Liver (tissue), 9 donors: ENCODE measurements around the gene TRIM7. TPM values are rescaled to one million over a fixed set of nuclear protein-coding genes. Genes with fewer than 3 reads are reported as not detected.

Experiments used
- DNase-seq: peaks from one replicate; pipeline ENCODE4 v3.0.0-alpha.2; 2017; ENCODE audit warnings: low spot score
- H3K27ac ChIP-seq, 2 donors: one replicate each; pipeline ENCODE4 v1.7.0; 2013; ENCODE audit warnings: inconsistent platforms in 2 of 2, low read length in 2 of 2, control low read depth in 1 of 2, low read depth in 1 of 2, mild to moderate bottlenecking in 1 of 2
- H3K27me3 ChIP-seq, 4 donors: one replicate each; pipeline versions ENCODE4 v1.6.1 to v1.7.0; 2013; ENCODE audit warnings: low read length in 3 of 4, inconsistent platforms in 1 of 4, mild to moderate bottlenecking in 1 of 4, moderate library complexity in 1 of 4; ENCODE audit not compliant: control insufficient read depth in 4 of 4, insufficient read depth in 4 of 4
- H3K36me3 ChIP-seq, 4 donors: one replicate each; pipeline versions ENCODE4 v1.6.1 to v1.7.0; 2013; ENCODE audit warnings: low read length in 3 of 4, mild to moderate bottlenecking in 3 of 4, low read depth in 1 of 4, moderate library complexity in 1 of 4; ENCODE audit not compliant: control insufficient read depth in 4 of 4, insufficient read depth in 3 of 4
- H3K4me1 ChIP-seq, 4 donors: one replicate each; pipeline versions ENCODE4 v1.6.1 to v1.7.0; 2013; ENCODE audit warnings: low read length in 3 of 4, mild to moderate bottlenecking in 3 of 4, moderate library complexity in 1 of 4; ENCODE audit not compliant: control insufficient read depth in 4 of 4, insufficient read depth in 4 of 4
- H3K4me3 ChIP-seq, 3 donors: one replicate each; pipeline versions ENCODE4 v1.6.1 to v1.7.0; 2013; ENCODE audit warnings: low read length in 3 of 3, control low read depth in 1 of 3, low read depth in 1 of 3, mild to moderate bottlenecking in 1 of 3
- H3K9ac ChIP-seq, 2 donors: one replicate each; pipeline ENCODE4 v1.7.0; 2013; ENCODE audit warnings: low read length in 2 of 2, mild to moderate bottlenecking in 2 of 2, moderate library complexity in 2 of 2, control low read depth in 1 of 2, low read depth in 1 of 2
- H3K9me3 ChIP-seq, 4 donors: one replicate each; pipeline versions ENCODE4 v1.6.1 to v1.7.0; 2013; ENCODE audit warnings: low read length in 3 of 4; ENCODE audit not compliant: control insufficient read depth in 4 of 4
- CTCF ChIP-seq: fragments of 150-350 bp; IDR thresholded peaks from 2 replicates; pipeline ENCODE4 v1.5.1; 2017; ENCODE audit warnings: improper control_type of control experiment, low read depth, low read length; ENCODE audit not compliant: missing input control
- EGR1 ChIP-seq, 2 donors: IDR thresholded peaks; 2 replicates each; pipeline ENCODE4 v1.6.1; 2016 to 2018; ENCODE audit warnings: antibody characterized with exemption in 2 of 2, low read depth in 2 of 2
- FOXA1 ChIP-seq: IDR thresholded peaks from 2 replicates; pipeline ENCODE4 v1.6.1; 2016; ENCODE audit warnings: antibody characterized with exemption
- FOXA2 ChIP-seq: IDR thresholded peaks from 2 replicates; pipeline ENCODE4 v1.6.1; 2016; ENCODE audit warnings: antibody characterized with exemption
- HNF4A ChIP-seq, 2 donors: conservative IDR thresholded peaks; 2 replicates each; pipeline ENCODE4 v1.6.1; 2016; ENCODE audit warnings: antibody characterized with exemption in 2 of 2, mild to moderate bottlenecking in 2 of 2
- JUND ChIP-seq, 2 donors: IDR thresholded peaks; 2 replicates each; pipeline ENCODE4 v1.6.1; 2016; ENCODE audit warnings: antibody characterized with exemption in 2 of 2
- MAX ChIP-seq: IDR thresholded peaks from 2 replicates; pipeline ENCODE4 v1.6.1; 2016; ENCODE audit warnings: antibody characterized with exemption
- NR2F2 ChIP-seq: IDR thresholded peaks from 2 replicates; pipeline ENCODE4 v1.6.1; 2016; ENCODE audit warnings: antibody characterized with exemption
- RAD21 ChIP-seq, 2 donors: IDR thresholded peaks; 2 replicates each; pipeline ENCODE4 v1.6.1; 2016; ENCODE audit warnings: antibody characterized with exemption in 2 of 2, mild to moderate bottlenecking in 2 of 2
- REST ChIP-seq: IDR thresholded peaks from 2 replicates; pipeline ENCODE4 v1.6.1; 2016; ENCODE audit warnings: antibody characterized with exemption, mild to moderate bottlenecking
- SP1 ChIP-seq: IDR thresholded peaks from 2 replicates; pipeline ENCODE4 v1.6.1; 2018; ENCODE audit warnings: antibody characterized with exemption, mild to moderate bottlenecking
- TAF1 ChIP-seq: conservative IDR thresholded peaks from 2 replicates; pipeline ENCODE4 v1.6.1; 2016; ENCODE audit warnings: antibody characterized with exemption, mild to moderate bottlenecking
- YY1 ChIP-seq: IDR thresholded peaks from 2 replicates; pipeline ENCODE4 v1.6.1; 2016; ENCODE audit warnings: antibody characterized with exemption, mild to moderate bottlenecking
- WGBS: extraction: QIAGEN DNeasy Blood & Tissue Kit; methylation state at CpG from one replicate; pipeline ENCODE4 v1.1.7; 2013; 5-methylcytosine and 5-hydroxymethylcytosine counted together
- polyA plus RNA-seq, 2 donors: library from polyadenylated mRNA; stranded (reverse) in 1 of 2; unstranded in 1 of 2; fragments of 200-250 nt in 1 of 2; fragments of >200 nt in 1 of 2; fragmentation: Nextera tagmentation in 1 of 2; extraction: Ambion mirVana in 1 of 2; gene quantifications; one replicate each; pipeline versions ENCODE4 v1.2.1 to v1.2.3, GENCODE V29; 2013 to 2015
- total RNA-seq, 2 donors: library from RNA; depleted of rRNA; stranded (reverse); fragments of >200 nt; gene quantifications; one replicate each; pipeline ENCODE4 v1.2.3, GENCODE V29; 2014
- TF ChIP-seq, protein P1 (sequence below): IDR thresholded peaks from 2 replicates; pipeline ENCODE4 v1.6.1; 2016; ENCODE audit warnings: antibody characterized with exemption
- donor health status: healthy.
- donor health status: healthy.
- donor health status: healthy.
- donor health status: healthy.
- donor health status: healthy.

The TRIM7 gene
- total and polyA plus RNA-seq, 4 donors, result 0.10 to 0.50 (median 0.14) TPM; not detected in 1

DNA sequence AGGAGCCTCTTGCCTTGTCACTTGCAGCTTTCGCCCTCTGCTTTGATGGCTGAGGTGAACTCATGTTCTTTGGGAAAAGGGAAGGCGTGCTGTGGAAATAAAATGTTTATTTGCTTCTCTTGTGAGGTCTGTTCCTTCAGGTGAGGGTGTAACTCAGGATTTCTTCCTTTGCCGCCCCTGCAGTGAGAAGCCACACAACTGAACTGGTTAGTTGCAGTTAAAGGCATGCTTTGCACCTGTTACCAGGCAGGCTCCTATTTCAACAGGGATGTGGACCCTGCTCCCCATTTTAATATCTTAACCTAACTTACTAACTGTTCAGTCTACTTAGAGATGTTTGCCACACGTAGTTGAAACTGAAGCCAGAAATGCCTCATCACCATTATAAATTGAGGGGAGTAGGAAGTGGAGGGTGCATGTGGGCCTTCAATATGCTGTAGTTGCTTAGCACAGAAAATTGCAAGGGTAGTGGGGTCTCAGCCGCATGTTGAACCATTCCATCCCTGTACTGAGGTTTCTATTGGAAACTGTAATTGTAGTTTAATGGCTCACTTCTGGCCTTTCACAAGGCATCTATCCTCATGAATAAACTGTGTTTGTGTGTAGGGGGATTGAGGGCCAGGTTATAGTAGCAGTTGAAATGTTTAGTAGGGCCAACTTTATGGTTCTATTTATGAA lies 30.8 kb upstream of the TRIM7 start:
- 86% methylated on average over 5 of the region's 5 CpGs for WGBS
- no peaks in the 10 kb centered on the region for H3K9me3 ChIP-seq
- peaks cover 32 to 87% (median 60%) of the 10 kb centered on the region in 4 donors for H3K36me3 ChIP-seq
- DNase-seq, result no peak
- H3K4me1 ChIP-seq, result no peaks in the 10 kb centered on the region
- no peak overlapping the region for H3K4me3 ChIP-seq
- H3K27me3 ChIP-seq, result no peaks in the 10 kb centered on the region
- H3K27ac ChIP-seq, result no peak overlapping the region
- no peak for TF ChIP-seq FOXA2
- no peak for TF ChIP-seq SP1
- TF ChIP-seq NR2F2, result no peak
- TF ChIP-seq TAF1, result no peak
- no peak for TF ChIP-seq RAD21 (IDR thresholded peaks at IDR 0.05)
- no peak for TF ChIP-seq REST
- no peak for TF ChIP-seq EGR1 (IDR thresholded peaks at IDR 0.05; ENCODE audit: low read depth in 2 of 2)
- TF ChIP-seq, protein P1, sequence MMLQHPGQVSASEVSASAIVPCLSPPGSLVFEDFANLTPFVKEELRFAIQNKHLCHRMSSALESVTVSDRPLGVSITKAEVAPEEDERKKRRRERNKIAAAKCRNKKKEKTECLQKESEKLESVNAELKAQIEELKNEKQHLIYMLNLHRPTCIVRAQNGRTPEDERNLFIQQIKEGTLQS, result no peak
- TF ChIP-seq YY1, result no peak
- TF ChIP-seq JUND (IDR thresholded peaks at IDR 0.05), result no peak
- no peak for TF ChIP-seq FOXA1
- no peak overlapping the region for H3K9ac ChIP-seq

DNA sequence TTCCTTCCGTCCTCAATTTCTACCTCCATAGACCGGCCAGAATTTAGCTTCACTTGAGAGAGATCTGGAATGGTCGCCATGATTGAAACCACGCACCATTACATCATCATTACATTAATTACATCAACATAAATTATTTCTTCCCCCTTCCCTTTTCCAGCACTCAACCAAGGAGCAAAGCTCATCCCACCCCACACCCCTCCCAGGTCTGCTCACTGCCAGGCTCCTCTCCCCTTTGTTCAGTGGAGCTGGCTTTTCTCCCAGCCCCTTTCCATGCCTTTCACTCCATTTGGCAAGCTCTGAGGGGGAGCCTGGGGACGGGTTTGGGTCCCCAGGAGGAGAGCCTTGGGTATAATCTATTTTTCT lies 30.3 kb upstream of the TRIM7 start:
- Histone ChIP-seq H3K27me3 (no peaks in the 10 kb centered on the region), H3K4me1 (no peaks in the 10 kb centered on the region), H3K4me3 (no peak overlapping the region), H3K27ac (no peak overlapping the region), H3K9ac (no peak overlapping the region), H3K36me3 (peaks cover 35 to 86% (median 62%) of the 10 kb centered on the region in 4 donors), H3K9me3 (no peaks in the 10 kb centered on the region)
- TF ChIP-seq, protein P1, result no peak
- TF ChIP-seq MAX, result no peak
- no peak for TF ChIP-seq CTCF
- TF ChIP-seq HNF4A (conservative IDR thresholded peaks at IDR 0.05), result no peak
- no peak for DNase-seq
- WGBS, result 91% methylated on average over 5 of the region's 5 CpGs
